ENCODE data around the gene DPPA4.

The DPPA4 gene

DNA sequence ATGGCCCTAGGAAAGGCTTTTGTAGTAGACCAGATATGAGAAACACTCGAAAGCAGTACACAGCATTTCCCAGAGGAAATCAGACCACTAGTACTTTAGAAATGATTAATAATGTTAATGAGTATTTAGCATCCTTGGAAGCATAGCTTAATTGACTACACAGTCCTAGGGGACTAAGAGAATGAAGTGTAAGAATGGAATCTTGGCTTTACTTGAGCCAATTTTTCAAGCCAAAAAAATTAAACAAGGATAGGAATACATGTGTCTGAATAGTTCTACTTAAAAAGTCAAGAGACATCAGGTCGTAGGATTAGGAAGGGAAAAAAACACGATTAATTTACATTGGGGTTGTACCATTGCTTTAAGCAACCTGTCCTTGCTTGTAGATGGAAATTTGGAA lies 59.2 kb downstream of the DPPA4 start:
- no peak overlapping the region for H3K4me3 ChIP-seq (ENCODE audit: low read depth, low read length)
- TF ChIP-seq, protein P1, sequence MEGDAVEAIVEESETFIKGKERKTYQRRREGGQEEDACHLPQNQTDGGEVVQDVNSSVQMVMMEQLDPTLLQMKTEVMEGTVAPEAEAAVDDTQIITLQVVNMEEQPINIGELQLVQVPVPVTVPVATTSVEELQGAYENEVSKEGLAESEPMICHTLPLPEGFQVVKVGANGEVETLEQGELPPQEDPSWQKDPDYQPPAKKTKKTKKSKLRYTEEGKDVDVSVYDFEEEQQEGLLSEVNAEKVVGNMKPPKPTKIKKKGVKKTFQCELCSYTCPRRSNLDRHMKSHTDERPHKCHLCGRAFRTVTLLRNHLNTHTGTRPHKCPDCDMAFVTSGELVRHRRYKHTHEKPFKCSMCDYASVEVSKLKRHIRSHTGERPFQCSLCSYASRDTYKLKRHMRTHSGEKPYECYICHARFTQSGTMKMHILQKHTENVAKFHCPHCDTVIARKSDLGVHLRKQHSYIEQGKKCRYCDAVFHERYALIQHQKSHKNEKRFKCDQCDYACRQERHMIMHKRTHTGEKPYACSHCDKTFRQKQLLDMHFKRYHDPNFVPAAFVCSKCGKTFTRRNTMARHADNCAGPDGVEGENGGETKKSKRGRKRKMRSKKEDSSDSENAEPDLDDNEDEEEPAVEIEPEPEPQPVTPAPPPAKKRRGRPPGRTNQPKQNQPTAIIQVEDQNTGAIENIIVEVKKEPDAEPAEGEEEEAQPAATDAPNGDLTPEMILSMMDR (IDR thresholded peaks at IDR 0.05; ENCODE audit: low read depth, low read length, missing control alignments): no peak
- DNase-seq (ENCODE audit: low read depth): no peak
